ENCODE data around the gene CCDC159. TPM values are rescaled to one million over a fixed set of nuclear protein-coding genes. Genes with fewer than 3 reads are reported as not detected.
"Not testable (repeated sequence)": the region's sequence is repeated elsewhere in the genome, so short reads cannot be mapped to it uniquely, and the experiment has no call there.

Gene CCDC159
- total RNA-seq, 1 experiment from 2014 or later, result 2.9 TPM

DNA sequence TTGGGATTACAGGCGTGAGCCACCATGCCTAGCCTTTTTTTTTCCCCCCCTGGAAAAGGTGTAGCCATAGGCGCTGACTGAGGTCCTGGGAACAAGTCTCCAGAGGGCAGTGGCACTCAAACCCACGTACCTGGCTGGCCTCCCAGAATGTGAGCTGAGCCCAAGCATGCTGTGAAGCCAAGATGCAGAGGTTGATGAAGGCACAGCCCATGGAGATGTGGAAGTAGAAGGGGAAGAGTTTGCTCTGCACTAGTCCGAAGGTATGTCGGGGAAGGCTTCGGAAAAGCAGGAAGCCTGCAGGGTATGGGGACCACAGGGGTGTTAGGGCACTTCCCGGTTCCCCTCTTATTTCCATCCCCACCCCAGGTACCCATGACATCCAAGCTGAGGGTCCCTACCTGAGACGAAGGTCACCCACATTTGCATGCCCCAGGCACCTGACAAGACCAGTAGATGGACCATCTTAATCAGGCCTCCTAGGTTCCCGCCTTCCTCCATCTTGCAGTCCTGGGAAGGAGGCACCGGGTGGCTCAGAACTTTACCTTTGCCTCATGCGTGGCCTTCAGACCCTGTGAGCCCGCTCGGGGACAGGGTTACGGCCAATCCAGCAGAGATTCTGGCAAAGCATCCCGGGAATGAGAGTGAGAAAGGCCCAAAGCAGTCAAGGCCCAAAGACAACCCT lies 1.1 kb upstream of the CCDC159 start:
- no peak for DNase-seq
- H3K9me2 ChIP-seq (replicated peaks; ENCODE audit: insufficient read depth, low read length), result no peaks in the 10 kb centered on the region
- peaks cover 17% of the 10 kb centered on the region for H3K4me1 ChIP-seq (ENCODE audit: low read length)
- no peaks in the 10 kb centered on the region for H3K27me3 ChIP-seq (ENCODE audit: low read length)
- H3K9ac ChIP-seq (ENCODE audit: low read length), result peak overlapping the region; percentile 88
- no peaks in the 10 kb centered on the region for H4K20me1 ChIP-seq (ENCODE audit: insufficient read depth, low read depth, low read length)
- peak overlapping the region; percentile 82 for H3K4me3 ChIP-seq (ENCODE audit: low read length)
- no peak overlapping the region for H3K27ac ChIP-seq (ENCODE audit: low read length)
- H3K4me2 ChIP-seq (ENCODE audit: low read depth, low read length, poor library complexity, severe bottlenecking), result peak overlapping the region; percentile 85
- H3K36me3 ChIP-seq (ENCODE audit: insufficient read depth, low read length), result peaks cover 6% of the 10 kb centered on the region; the same call in 1 of the 2 replicates
- peaks cover 6% of the 10 kb centered on the region; the same call in 1 of the 2 replicates for H3K9me3 ChIP-seq (ENCODE audit: low read length)
- H2AFZ ChIP-seq (ENCODE audit: low read length), result no peak overlapping the region
- H3K79me2 ChIP-seq (ENCODE audit: low read length), result peaks cover 10% of the 10 kb centered on the region

DNA sequence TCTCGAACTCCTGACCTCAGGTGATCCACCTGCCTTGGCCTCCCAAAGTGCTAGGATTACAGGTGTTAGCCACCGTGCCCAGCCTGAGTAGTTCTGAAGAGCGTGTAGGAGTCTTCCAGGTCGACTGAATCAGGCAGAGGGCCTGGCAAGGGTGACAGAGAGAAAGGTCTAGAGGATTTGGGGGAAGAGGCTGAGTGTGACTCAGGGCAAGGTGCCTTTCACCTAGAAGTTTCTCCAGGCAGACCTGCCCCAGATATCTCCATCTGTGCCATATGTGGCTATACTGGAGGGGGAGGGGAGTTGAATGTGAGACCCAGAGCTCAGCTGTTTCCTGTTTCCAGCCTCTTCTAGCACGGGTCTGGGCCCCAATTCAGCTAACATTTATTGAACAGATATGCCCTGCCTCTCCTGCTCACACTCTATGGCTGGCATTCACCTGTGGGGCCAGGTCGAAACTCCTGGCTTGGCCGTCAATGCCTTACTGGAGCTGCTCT lies 1.3 kb downstream of the CCDC159 start:
- Histone ChIP-seq H3K4me3 (ENCODE audit: low read length) (no peak overlapping the region), H3K4me1 (ENCODE audit: low read length) (peaks cover 17% of the 10 kb centered on the region), H3K79me2 (ENCODE audit: low read length) (peaks cover 10% of the 10 kb centered on the region), H3K27me3 (ENCODE audit: low read length) (no peaks in the 10 kb centered on the region), H3K4me2 (ENCODE audit: low read depth, low read length, poor library complexity, severe bottlenecking) (no peak overlapping the region), H2AFZ (ENCODE audit: low read length) (no peak overlapping the region), H4K20me1 (ENCODE audit: insufficient read depth, low read depth, low read length) (no peaks in the 10 kb centered on the region), H3K27ac (ENCODE audit: low read length) (no peak overlapping the region), H3K36me3 (ENCODE audit: insufficient read depth, low read length) (no peaks in the 10 kb centered on the region), H3K9me3 (ENCODE audit: low read length) (peaks cover 6% of the 10 kb centered on the region; the same call in 1 of the 2 replicates), H3K9ac (ENCODE audit: low read length) (no peak overlapping the region), H3K9me2 (replicated peaks; ENCODE audit: insufficient read depth, low read length) (no peaks in the 10 kb centered on the region)
- no peak for DNase-seq

DNA sequence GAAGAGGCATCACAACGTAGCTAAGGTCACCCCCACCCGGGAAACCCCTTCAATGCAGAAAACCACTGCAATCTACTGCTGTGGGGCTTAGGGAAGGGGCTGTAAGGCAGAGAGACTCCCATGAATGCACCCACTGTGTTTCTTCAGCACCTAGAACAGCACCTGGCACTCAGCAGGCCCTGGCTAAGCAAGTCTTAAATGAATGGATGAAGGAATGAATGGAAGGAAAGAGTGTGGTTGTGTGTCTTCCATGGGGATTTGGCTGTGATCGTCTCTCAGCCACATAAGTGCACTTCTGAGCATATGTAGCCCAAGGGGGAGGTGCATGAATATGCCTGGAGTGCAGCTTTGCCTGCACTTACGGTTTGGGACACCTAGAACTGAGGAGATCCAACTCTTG lies 2.9 kb downstream of the CCDC159 start:
- no peak overlapping the region for H2AFZ ChIP-seq (ENCODE audit: low read length)
- no peaks in the 10 kb centered on the region for H3K27me3 ChIP-seq (ENCODE audit: low read length)
- peaks cover 17% of the 10 kb centered on the region for H3K4me1 ChIP-seq (ENCODE audit: low read length)
- H3K9me3 ChIP-seq (ENCODE audit: low read length), result peaks cover 6% of the 10 kb centered on the region; the same call in 1 of the 2 replicates
- H3K36me3 ChIP-seq (ENCODE audit: insufficient read depth, low read length), result no peaks in the 10 kb centered on the region
- no peak overlapping the region for H3K27ac ChIP-seq (ENCODE audit: low read length)
- no peak overlapping the region for H3K4me2 ChIP-seq (ENCODE audit: low read depth, low read length, poor library complexity, severe bottlenecking)
- no peak for DNase-seq
- no peaks in the 10 kb centered on the region for H4K20me1 ChIP-seq (ENCODE audit: insufficient read depth, low read depth, low read length)
- no peak overlapping the region for H3K9ac ChIP-seq (ENCODE audit: low read length)
- peaks cover 10% of the 10 kb centered on the region for H3K79me2 ChIP-seq (ENCODE audit: low read length)
- H3K4me3 ChIP-seq (ENCODE audit: low read length), result no peak overlapping the region
- H3K9me2 ChIP-seq (replicated peaks; ENCODE audit: insufficient read depth, low read length), result no peaks in the 10 kb centered on the region

DNA sequence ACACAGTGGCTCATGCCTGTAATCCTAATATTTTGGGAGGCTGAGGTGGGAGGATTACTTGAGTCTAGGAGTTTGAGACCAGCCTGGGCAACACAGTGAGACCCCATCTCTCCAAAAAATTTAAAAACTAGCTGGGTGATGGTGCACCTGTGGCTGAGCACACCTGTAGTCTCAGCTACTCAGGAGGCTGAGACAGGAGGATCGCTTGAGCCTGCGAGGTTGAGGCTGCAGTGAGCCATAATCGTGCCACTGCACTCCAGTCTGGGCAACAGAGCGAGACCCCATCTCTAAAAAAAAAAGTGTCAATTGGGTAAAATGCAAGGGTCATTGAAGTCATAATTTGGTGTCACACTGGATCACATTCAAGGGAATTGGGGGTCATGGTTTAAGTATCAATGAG lies 7.8 kb downstream of the CCDC159 start:
- not testable (repeated sequence) for H3K4me3 ChIP-seq (ENCODE audit: low read length); H3K36me3 ChIP-seq (ENCODE audit: insufficient read depth, low read length); H2AFZ ChIP-seq (ENCODE audit: low read length); H3K27ac ChIP-seq (ENCODE audit: low read length); DNase-seq; H3K4me1 ChIP-seq (ENCODE audit: low read length); H4K20me1 ChIP-seq (ENCODE audit: insufficient read depth, low read depth, low read length); H3K9ac ChIP-seq (ENCODE audit: low read length); H3K9me2 ChIP-seq (replicated peaks; ENCODE audit: insufficient read depth, low read length); H3K27me3 ChIP-seq (ENCODE audit: low read length); H3K4me2 ChIP-seq (ENCODE audit: low read depth, low read length, poor library complexity, severe bottlenecking); H3K79me2 ChIP-seq (ENCODE audit: low read length); H3K9me3 ChIP-seq (ENCODE audit: low read length)

DNA sequence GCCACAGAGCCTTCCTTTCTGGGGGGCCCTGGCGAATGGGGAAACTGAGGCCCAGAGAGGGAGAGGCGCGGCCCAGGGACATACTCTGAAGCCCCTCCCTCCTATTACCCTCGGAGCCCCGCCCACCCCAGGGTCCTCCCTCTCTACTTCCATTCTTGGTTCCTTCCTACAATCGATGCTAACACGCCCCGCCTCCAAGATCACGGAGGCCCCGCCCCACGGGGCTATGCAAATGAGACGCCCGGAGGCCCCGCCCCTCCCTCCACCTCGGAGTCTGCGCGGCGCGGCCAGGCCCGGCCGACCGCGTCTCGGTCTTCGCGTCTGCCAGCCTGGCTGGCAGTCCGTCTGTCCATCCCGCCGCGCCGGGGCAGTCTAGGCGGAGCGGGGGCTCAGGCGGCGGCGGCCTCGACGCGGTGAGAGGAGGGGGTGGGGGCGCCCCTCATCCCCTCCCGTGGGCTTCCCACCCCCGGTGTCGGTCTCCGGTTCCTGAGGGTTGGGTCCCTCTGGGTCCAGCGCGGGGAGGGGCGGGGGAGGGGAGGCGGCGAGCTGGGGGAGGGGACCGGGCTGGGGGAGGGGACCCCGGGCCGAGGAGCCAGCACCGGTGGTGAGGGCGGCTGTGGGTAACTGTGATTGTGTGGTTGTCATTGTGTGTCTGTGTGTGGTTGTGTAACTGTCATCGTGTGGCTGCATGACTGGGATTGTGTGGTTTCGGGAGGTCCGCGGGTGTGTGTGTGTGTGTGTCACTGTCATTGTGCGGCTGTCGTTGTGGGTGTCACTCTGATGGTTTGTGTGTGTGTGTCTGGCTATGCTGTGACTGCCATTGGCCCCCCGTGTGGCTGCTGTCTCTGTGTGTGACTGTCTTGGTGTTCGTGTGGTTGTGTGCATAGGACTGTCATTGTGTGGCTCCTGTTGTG lies 9.1 kb downstream of the CCDC159 start, which contains the start of gene PLPPR2:
Gene PLPPR2, plus strand, starts transcription at position 273 of the 914 bp plus-strand sequence. CDS start 2,242 bp downstream, outside the sequence.
- no peaks in the 10 kb centered on the region for H4K20me1 ChIP-seq (ENCODE audit: insufficient read depth, low read depth, low read length)
- H3K9ac ChIP-seq (ENCODE audit: low read length), result no peak within 1 kb of the TSS
- no peak within 1 kb of the TSS for H3K4me2 ChIP-seq (ENCODE audit: low read depth, low read length, poor library complexity, severe bottlenecking)
- H3K27me3 ChIP-seq (ENCODE audit: low read length), result no peaks in the 10 kb centered on the region
- DNase-seq, result no peak
- no peaks in the 10 kb centered on the region for H3K36me3 ChIP-seq (ENCODE audit: insufficient read depth, low read length)
- no peaks in the 10 kb centered on the region for H3K9me2 ChIP-seq (replicated peaks; ENCODE audit: insufficient read depth, low read length)
- H3K4me1 ChIP-seq (ENCODE audit: low read length), result no peaks in the 10 kb centered on the region
- no peak within 1 kb of the TSS for H3K4me3 ChIP-seq (ENCODE audit: low read length)
- no peaks in the 10 kb centered on the region for H3K79me2 ChIP-seq (ENCODE audit: low read length)
- H3K9me3 ChIP-seq (ENCODE audit: low read length), result no peaks in the 10 kb centered on the region
- H2AFZ ChIP-seq (ENCODE audit: low read length), result no peak within 1 kb of the TSS
- H3K27ac ChIP-seq (ENCODE audit: low read length), result no peak within 1 kb of the TSS

DNA sequence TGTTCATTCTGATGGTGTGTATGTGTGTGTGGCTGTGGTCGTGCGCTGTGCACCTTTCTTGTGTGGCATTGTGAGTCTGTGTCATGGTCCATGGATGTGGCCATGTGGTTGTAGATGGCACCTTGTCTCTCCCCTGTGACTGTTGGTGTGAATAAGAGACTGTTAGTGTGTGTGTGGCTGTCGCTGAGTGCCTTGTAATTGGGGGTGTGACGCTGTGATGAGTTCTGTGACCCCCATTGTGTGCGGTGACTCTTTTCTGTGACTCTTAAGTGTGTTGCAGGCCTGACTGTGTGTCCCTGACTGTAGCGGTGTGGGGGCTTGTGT lies 9.7 kb downstream of the CCDC159 start:
- Histone ChIP-seq H3K79me2 (ENCODE audit: low read length) (no peaks in the 10 kb centered on the region), H3K4me1 (ENCODE audit: low read length) (no peaks in the 10 kb centered on the region), H3K4me2 (ENCODE audit: low read depth, low read length, poor library complexity, severe bottlenecking) (no peak overlapping the region), H3K27ac (ENCODE audit: low read length) (no peak overlapping the region), H3K9ac (ENCODE audit: low read length) (no peak overlapping the region), H4K20me1 (ENCODE audit: insufficient read depth, low read depth, low read length) (no peaks in the 10 kb centered on the region), H3K27me3 (ENCODE audit: low read length) (no peaks in the 10 kb centered on the region), H3K9me3 (ENCODE audit: low read length) (no peaks in the 10 kb centered on the region), H3K9me2 (replicated peaks; ENCODE audit: insufficient read depth, low read length) (no peaks in the 10 kb centered on the region), H3K36me3 (ENCODE audit: insufficient read depth, low read length) (no peaks in the 10 kb centered on the region), H2AFZ (ENCODE audit: low read length) (no peak overlapping the region), H3K4me3 (ENCODE audit: low read length) (no peak overlapping the region)
- no peak for DNase-seq

DNA sequence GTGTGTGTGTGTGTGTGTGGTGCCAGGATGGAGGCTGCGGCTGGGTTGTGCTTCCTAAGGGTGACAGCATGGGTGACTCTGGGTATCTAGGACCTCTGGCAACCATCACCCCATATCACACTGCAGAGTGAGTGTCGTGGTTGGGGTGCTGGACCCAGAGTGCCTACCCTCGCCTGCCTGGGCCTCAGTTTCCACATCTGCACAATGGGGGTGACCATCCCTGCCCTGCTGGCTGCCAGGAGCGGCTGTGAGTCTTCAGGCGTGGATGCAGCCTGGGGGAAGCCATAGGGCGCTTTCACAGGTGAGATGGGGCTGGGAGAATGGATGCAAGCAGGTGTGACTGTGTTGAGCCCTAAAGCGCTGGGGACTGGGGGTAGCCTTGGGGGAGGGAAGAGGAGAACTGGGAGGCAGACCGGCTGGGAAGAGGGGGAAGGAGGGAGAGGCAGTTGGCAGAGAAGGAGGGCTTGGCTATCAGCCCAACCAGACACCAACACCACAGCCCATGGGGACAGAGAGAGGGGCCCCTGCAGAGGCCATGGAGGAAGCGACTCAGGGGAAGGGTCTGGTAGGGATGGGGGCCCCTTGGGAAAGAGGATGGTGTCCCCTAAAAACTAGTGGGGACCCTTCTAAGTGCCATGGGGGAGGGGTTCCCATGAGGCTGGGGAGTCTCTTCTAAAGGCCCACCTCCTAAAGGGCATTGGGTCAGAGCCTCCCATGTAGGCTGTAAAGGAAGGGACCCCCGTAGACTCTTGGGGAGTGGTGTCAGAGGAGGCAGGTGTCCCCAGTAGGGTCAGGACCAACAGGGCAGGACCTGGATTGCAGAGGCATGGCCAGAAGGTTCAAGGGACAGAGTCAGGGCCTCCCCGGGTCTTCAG lies 10.6 kb downstream of the CCDC159 start:
- H2AFZ ChIP-seq (ENCODE audit: low read length), result no peak overlapping the region
- H3K9me2 ChIP-seq (replicated peaks; ENCODE audit: insufficient read depth, low read length), result no peaks in the 10 kb centered on the region
- no peak overlapping the region for H3K4me2 ChIP-seq (ENCODE audit: low read depth, low read length, poor library complexity, severe bottlenecking)
- no peak overlapping the region for H3K27ac ChIP-seq (ENCODE audit: low read length)
- no peaks in the 10 kb centered on the region for H4K20me1 ChIP-seq (ENCODE audit: insufficient read depth, low read depth, low read length)
- no peaks in the 10 kb centered on the region for H3K9me3 ChIP-seq (ENCODE audit: low read length)
- no peaks in the 10 kb centered on the region for H3K4me1 ChIP-seq (ENCODE audit: low read length)
- H3K27me3 ChIP-seq (ENCODE audit: low read length), result no peaks in the 10 kb centered on the region
- H3K79me2 ChIP-seq (ENCODE audit: low read length), result no peaks in the 10 kb centered on the region
- no peaks in the 10 kb centered on the region for H3K36me3 ChIP-seq (ENCODE audit: insufficient read depth, low read length)
- no peak overlapping the region for H3K9ac ChIP-seq (ENCODE audit: low read length)
- no peak for DNase-seq
- H3K4me3 ChIP-seq (ENCODE audit: low read length), result no peak overlapping the region
